ENCODE results near the gene KLK14.

The KLK14 gene

GRCh38 chr19:51070334-51071094, 12.2 kb downstream of the KLK14 start:
- no peak for DNase-seq (ENCODE audit: low read depth)
- H3K4me3 ChIP-seq (ENCODE audit: low read depth, low read length): no peak overlapping the region
- no peak for TF ChIP-seq CTCF (IDR thresholded peaks at IDR 0.05; ENCODE audit: low read depth, low read length, missing control alignments)

GRCh38 chr19:51066393-51067186, 16.1 kb downstream of the KLK14 start:
- TF ChIP-seq CTCF (IDR thresholded peaks at IDR 0.05; ENCODE audit: low read depth, low read length, missing control alignments): no peak
- no peak for DNase-seq (ENCODE audit: low read depth)

DNA sequence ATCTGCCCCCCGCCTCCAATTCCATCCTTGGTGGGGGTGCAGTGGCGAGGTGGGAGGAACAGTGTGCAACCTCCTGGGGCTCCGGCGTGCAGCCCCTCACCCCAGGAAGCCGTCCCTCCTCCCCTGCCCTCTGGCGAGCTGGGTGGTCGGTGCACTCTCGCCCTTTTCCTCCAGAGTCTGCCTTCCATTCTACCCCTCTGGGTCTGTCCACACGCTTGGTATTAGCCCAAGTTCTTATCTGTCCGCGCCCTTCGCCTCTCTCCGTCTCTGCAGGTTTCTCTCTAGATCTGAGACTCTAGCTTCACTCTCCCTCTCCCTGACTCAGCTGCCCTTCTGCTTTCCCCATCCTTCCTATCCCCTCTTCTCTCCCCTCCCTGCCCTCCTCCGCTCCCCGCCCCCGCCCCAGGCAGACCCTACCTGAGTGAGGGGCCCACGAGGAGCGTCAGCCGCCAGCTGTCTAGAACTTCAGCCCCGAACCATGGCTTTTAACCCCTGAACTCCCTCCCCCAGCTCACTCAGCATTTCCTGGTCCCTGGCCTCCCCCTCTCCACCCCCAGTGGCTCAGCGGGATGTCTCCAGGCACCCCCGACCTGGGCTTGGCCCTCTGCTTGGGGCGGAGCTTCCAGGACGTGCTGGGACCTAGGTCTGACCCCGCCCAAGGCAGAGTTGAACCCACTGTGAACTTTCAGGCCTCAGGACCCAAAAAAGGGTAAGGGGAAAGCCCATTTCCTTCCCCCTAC, 17.3 kb downstream of the KLK14 start:
- TF ChIP-seq CTCF (IDR thresholded peaks at IDR 0.05; ENCODE audit: low read depth, low read length, missing control alignments): no peak
- H3K4me3 ChIP-seq (ENCODE audit: low read depth, low read length): no peak overlapping the region
- no peak for DNase-seq (ENCODE audit: low read depth)

More at GRCh38 chr19:51066393-51067186, 16.1 kb downstream of the KLK14 start:
- H3K4me3 ChIP-seq (ENCODE audit: low read depth, low read length): no peak overlapping the region

DNA sequence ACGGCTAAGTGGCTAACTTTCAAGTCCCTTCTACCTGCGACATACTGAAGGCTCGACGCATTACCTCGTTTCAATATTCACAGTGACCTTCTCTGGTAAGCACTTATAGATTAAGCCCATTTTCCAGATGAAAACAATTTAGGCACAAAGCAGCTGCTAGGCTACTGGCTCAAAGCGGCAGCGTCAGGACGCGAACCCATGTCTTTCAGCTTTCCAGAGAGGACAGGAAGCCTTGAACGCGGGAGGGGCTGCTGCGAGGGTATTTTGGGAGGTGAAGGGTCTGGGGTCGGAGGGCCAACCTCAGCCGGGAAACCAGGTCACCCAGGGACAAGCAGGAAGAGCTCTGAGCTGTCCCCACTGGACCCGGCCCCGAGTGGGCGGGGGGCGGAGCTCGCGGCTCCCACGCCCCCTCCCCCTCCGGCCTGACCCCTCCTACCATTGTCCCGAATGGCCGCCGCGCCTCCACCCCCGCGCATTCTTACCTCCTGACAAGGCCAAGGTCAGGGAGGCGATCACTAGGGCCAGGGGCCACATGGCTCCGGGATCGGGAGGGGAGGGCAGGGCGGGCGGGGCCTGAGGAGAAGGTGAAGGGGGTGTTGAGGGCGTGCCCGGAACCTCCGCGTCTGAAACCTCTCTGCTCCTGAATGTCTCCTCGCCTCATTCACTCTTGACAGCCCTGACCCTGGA, 18.0 kb downstream of the KLK14 start, which contains the start of gene KLK13:
TSS of gene KLK13 (minus strand) at position 559 of the 687 bp plus-strand sequence. CDS start at position 534, 25 bp downstream.
- TF ChIP-seq CTCF (IDR thresholded peaks at IDR 0.05; ENCODE audit: low read depth, low read length, missing control alignments): no peak
- no peak within 1 kb of the TSS for H3K4me3 ChIP-seq (ENCODE audit: low read depth, low read length)

GRCh38 chr19:51063664-51064063, 19.0 kb downstream of the KLK14 start:
- no peak overlapping the region for H3K4me3 ChIP-seq (ENCODE audit: low read depth, low read length)
- no peak for TF ChIP-seq CTCF (IDR thresholded peaks at IDR 0.05; ENCODE audit: low read depth, low read length, missing control alignments)
- no peak for DNase-seq (ENCODE audit: low read depth)

More for the DNA sequence above, 18.0 kb downstream of the KLK14 start, which contains the start of gene KLK13:
- no peak for DNase-seq (ENCODE audit: low read depth)

GRCh38 chr19:51060973-51061372, 21.7 kb downstream of the KLK14 start:
- DNase-seq (ENCODE audit: low read depth): no peak
- no peak for TF ChIP-seq CTCF (IDR thresholded peaks at IDR 0.05; ENCODE audit: low read depth, low read length, missing control alignments)
- no peak overlapping the region for H3K4me3 ChIP-seq (ENCODE audit: low read depth, low read length)
